ENCODE data around the gene ACER2.

DNA sequence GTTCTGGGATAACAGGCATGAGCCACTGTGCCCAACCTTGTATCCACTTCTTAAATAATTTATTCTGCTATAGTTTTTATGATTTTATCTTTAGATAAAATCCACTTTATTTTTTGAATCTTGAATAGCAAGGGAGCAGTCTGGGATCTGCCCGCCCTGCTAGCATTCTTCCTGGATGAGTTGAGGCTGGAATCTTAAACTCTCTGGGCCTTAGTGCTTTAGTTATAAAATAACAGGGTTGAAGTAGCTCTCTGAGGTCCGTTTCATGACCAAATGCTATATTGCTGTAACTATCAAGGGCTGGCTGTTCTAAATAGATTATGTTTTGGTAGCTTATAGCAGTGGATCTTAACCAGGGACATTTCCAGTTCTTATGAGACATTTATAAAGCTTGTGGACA, 20.8 kb downstream of the ACER2 start:
- TF ChIP-seq, protein P1, sequence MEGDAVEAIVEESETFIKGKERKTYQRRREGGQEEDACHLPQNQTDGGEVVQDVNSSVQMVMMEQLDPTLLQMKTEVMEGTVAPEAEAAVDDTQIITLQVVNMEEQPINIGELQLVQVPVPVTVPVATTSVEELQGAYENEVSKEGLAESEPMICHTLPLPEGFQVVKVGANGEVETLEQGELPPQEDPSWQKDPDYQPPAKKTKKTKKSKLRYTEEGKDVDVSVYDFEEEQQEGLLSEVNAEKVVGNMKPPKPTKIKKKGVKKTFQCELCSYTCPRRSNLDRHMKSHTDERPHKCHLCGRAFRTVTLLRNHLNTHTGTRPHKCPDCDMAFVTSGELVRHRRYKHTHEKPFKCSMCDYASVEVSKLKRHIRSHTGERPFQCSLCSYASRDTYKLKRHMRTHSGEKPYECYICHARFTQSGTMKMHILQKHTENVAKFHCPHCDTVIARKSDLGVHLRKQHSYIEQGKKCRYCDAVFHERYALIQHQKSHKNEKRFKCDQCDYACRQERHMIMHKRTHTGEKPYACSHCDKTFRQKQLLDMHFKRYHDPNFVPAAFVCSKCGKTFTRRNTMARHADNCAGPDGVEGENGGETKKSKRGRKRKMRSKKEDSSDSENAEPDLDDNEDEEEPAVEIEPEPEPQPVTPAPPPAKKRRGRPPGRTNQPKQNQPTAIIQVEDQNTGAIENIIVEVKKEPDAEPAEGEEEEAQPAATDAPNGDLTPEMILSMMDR (IDR thresholded peaks at IDR 0.05; ENCODE audit: low read depth, low read length, poor library complexity, severe bottlenecking), result no peak
- TF ChIP-seq EZH2phosphoT487 (IDR thresholded peaks at IDR 0.05; ENCODE audit: borderline replicate concordance, low read length), result no peak

All from DOHH2 (cell line).